HepG2 (cell line): ENCODE results near the gene HLCS. TPM values are rescaled to one million over a fixed set of nuclear protein-coding genes. Genes with fewer than 3 reads are reported as not detected.

Experiments used
- CREM ChIP-seq, 2 experiments: sonication (generic) in 1 of 2; formaldehyde crosslinking in 1 of 2; IDR thresholded peaks; 2 replicates each; pipeline versions ENCODE4 v1.4.0 to v1.6.1; 2016 to 2020; ENCODE audit warnings: antibody characterized with exemption in 1 of 2, mild to moderate bottlenecking in 1 of 2, missing genetic modification reagents in 1 of 2
- DMAP1 ChIP-seq: IDR thresholded peaks from 2 replicates; pipeline ENCODE4 v1.6.1; 2016
- EHMT2 ChIP-seq: fragments of 200-600 bp; sonication (generic); IDR thresholded peaks from 2 replicates; pipeline ENCODE4 v1.7.0; 2017; ENCODE audit warnings: antibody characterized with exemption, low read depth, low read length, borderline replicate concordance
- ELF1 ChIP-seq: sonication (generic); formaldehyde crosslinking; IDR thresholded peaks from 2 replicates; pipeline ENCODE4 v1.4.0; 2020; ENCODE audit warnings: missing genetic modification reagents
- FOSL2 ChIP-seq: sonication (generic); formaldehyde crosslinking; IDR thresholded peaks from 2 replicates; pipeline ENCODE4 v1.4.0; 2020; ENCODE audit warnings: missing genetic modification reagents
- FOXA1 ChIP-seq, 2 experiments: fragments of 450-650 bp in 1 of 2; sonication (generic) in 1 of 2; formaldehyde crosslinking in 1 of 2; IDR thresholded peaks; 2 replicates each; pipeline versions ENCODE4 v1.4.0 to v1.6.1; 2016 to 2020; ENCODE audit warnings: missing genetic modification reagents in 1 of 2
- GATAD2A ChIP-seq: IDR thresholded peaks from 2 replicates; pipeline ENCODE4 v1.6.1; 2016
- HDAC2 ChIP-seq: sonication (generic); formaldehyde crosslinking; IDR thresholded peaks from 2 replicates; pipeline ENCODE4 v1.4.0; 2020; ENCODE audit warnings: missing genetic modification reagents
- HNF4G ChIP-seq, 2 experiments: sonication (generic) in 1 of 2; formaldehyde crosslinking in 1 of 2; IDR thresholded peaks; 2 replicates each; pipeline versions ENCODE4 v1.4.0 to v1.6.1; 2011 to 2020; ENCODE audit warnings: borderline replicate concordance in 2 of 2, low read depth in 2 of 2, mild to moderate bottlenecking in 2 of 2, low read length in 1 of 2, missing genetic modification reagents in 1 of 2, moderate library complexity in 1 of 2
- NR2F6 ChIP-seq, 2 experiments: IDR thresholded peaks; 2 replicates each; pipeline ENCODE4 v1.6.1; 2016; ENCODE audit warnings: antibody characterized with exemption in 1 of 2, mild to moderate bottlenecking in 1 of 2
- PHF21A ChIP-seq: sonication (generic); formaldehyde crosslinking; IDR thresholded peaks from 2 replicates; pipeline ENCODE4 v1.5.0; 2020; ENCODE audit warnings: mild to moderate bottlenecking, missing genetic modification reagents
- SAP130 ChIP-seq: IDR thresholded peaks from 2 replicates; pipeline ENCODE4 v1.6.1; 2016; ENCODE audit warnings: low read depth
- SRF ChIP-seq: IDR thresholded peaks from 2 replicates; pipeline ENCODE4 v1.6.1; 2011; ENCODE audit warnings: mild to moderate bottlenecking, low read depth, low read length, moderate library complexity
- SRSF4 ChIP-seq: fragments of 200-400 bp; formaldehyde crosslinking; IDR thresholded peaks from one replicate; pipeline ENCODE4 v1.6.1; 2018; ENCODE audit warnings: mild to moderate bottlenecking, low read depth, low read length, moderate library complexity; ENCODE audit not compliant: poor library complexity, severe bottlenecking
- SSRP1 ChIP-seq: IDR thresholded peaks from 2 replicates; pipeline ENCODE4 v1.6.1; 2016; ENCODE audit warnings: control low read depth
- STAG1 ChIP-seq: sonication (generic); formaldehyde crosslinking; IDR thresholded peaks from 2 replicates; pipeline ENCODE4 v1.4.0; 2020; ENCODE audit warnings: missing genetic modification reagents
- TEAD3 ChIP-seq: optimal IDR thresholded peaks from 2 replicates; pipeline ENCODE3; 2016; ENCODE audit warnings: borderline replicate concordance
- ZFAT ChIP-seq: sonication (generic); formaldehyde crosslinking; conservative IDR thresholded peaks from 2 replicates; pipeline ENCODE4 v1.8.1; 2023; ENCODE audit warnings: missing genetic modification reagents, inconsistent platforms
- ZNF350 ChIP-seq: sonication (generic); formaldehyde crosslinking; IDR thresholded peaks from 2 replicates; pipeline ENCODE4 v1.4.0; 2020; ENCODE audit warnings: mild to moderate bottlenecking, low read depth, missing genetic modification reagents, borderline replicate concordance
- ZNF530 ChIP-seq: sonication (generic); formaldehyde crosslinking; IDR thresholded peaks from 2 replicates; pipeline ENCODE4 v1.5.0; 2020; ENCODE audit warnings: low read depth, mild to moderate bottlenecking, missing genetic modification reagents
- ZNF720 ChIP-seq: sonication (generic); formaldehyde crosslinking; IDR thresholded peaks from 2 replicates; pipeline ENCODE4 v1.4.0; 2020; ENCODE audit warnings: missing genetic modification reagents
- ZNF777 ChIP-seq: sonication (generic); formaldehyde crosslinking; IDR thresholded peaks from 2 replicates; pipeline ENCODE4 v1.4.0; 2020; ENCODE audit warnings: missing genetic modification reagents
- ZSCAN29 ChIP-seq: sonication (generic); formaldehyde crosslinking; conservative IDR thresholded peaks from 2 replicates; pipeline ENCODE4 v1.4.0; 2020; ENCODE audit warnings: mild to moderate bottlenecking, missing genetic modification reagents
- polyA plus RNA-seq, 8 experiments: library from polyadenylated mRNA; depleted of rRNA in 3 of 8; stranded (reverse) in 7 of 8; unstranded in 1 of 8; fragments of >200 nt; fragmentation: Illumina TruSeq in 4 of 8; extraction: Trizol in 4 of 8; gene quantifications; 2 replicates each; pipeline versions ENCODE4 v1.2.1 to v1.2.3, GENCODE V29; 2011 to 2016; ENCODE audit warnings: low read depth in 4 of 8, missing spikeins in 1 of 8, mixed read lengths in 1 of 8; ENCODE audit not compliant: insufficient read depth in 1 of 8
- total RNA-seq, 5 experiments: library from RNA; depleted of rRNA; stranded (reverse); fragments of >200 nt; fragmentation: Illumina TruSeq; extraction: Trizol; gene quantifications; 2 replicates each; pipeline ENCODE4 v1.2.3, GENCODE V29; 2016; ENCODE audit warnings: low read depth in 1 of 5
- TF ChIP-seq, protein P1 (sequence below): IDR thresholded peaks from 2 replicates; pipeline ENCODE4 v1.4.0; 2020; ENCODE audit warnings: mild to moderate bottlenecking, missing genetic modification reagents
- TF ChIP-seq, protein P2 (sequence below): sonication (generic); formaldehyde crosslinking; IDR thresholded peaks from 2 replicates; pipeline ENCODE4 v1.5.0; 2020; ENCODE audit warnings: mild to moderate bottlenecking, missing genetic modification reagents, moderate library complexity

HLCS gene
- total and polyA plus RNA-seq, 2 of the 13 experiments (the other 11 are each of a cell fraction or from before 2014, with no cell fraction given) = 7.9 to 12.3 TPM

DNA sequence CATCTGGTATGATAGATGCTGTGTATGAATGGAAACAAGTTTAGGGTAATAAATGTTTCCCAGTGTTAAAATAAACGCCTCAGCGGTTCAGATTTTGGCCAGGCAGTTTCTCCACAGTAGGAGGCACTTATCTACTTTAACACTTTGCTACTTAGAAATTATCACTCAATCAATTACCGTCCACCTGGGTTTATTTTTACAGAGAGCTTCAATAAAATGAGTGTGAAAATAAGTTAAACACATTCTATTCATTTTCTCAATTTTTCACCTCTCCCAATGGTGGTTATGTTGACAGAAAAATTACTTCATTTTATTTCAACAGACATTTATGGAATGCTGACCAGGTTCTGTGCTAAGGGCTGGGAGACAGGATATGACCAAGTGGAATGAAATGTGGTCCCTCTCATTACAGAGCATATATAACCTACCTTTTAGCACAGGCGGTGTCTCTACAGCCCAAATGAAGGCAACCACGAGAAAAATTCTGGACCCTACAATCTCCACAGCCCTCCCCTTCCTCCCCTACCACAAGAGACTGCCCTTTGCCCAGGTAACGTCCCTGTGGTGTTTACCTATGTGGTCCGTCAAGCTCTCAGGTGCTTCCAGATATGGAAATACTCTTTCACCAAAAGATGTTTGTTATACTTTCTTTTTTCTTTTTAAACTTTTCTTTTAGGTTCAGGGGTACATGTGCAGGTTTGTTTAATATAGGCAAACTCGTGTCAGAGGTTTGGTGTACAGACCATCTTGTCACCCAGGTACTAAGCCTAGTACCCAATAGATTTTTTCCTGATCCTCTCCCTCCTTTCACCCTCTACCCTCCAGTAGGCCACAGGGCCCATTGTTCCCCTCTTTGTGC is 105.5 kb downstream of the HLCS start (continued):
- TF ChIP-seq FOXA1 (IDR thresholded peaks at IDR 0.05) (no peak), FOXA1 (CRISPR knock-in tag; IDR thresholded peaks at IDR 0.05) (peak; percentile 86), PHF21A (CRISPR knock-in tag) (0 out of 2 replicates have a peak, but pooled peaks have one; percentile 13), FOSL2 (CRISPR knock-in tag) (peak; percentile 65), ELF1 (CRISPR knock-in tag) (no peak), SRSF4 (no peak), CREM (IDR thresholded peaks at IDR 0.05) (peak; percentile 15; the same call in 1 of the 2 replicates), CREM (CRISPR knock-in tag; IDR thresholded peaks at IDR 0.05) (no peak), EHMT2 (no peak), DMAP1 (no peak; the same call in 1 of the 2 replicates), ZNF777 (CRISPR knock-in tag) (no peak), HNF4G (IDR thresholded peaks at IDR 0.05; ENCODE audit: borderline replicate concordance, low read depth, low read length) (peak; percentile 66; the same call in 1 of the 2 replicates), HNF4G (CRISPR knock-in tag; IDR thresholded peaks at IDR 0.05; ENCODE audit: borderline replicate concordance, low read depth) (no peak), GATAD2A (CRISPR knock-in tag) (peak; percentile 64; the same call in 1 of the 2 replicates), ZNF350 (no peak), ZFAT (CRISPR knock-in tag) (no peak), ZSCAN29 (CRISPR knock-in tag) (0 out of 2 replicates have a peak, but pooled peaks have one; percentile 40), ZNF530 (no peak), TEAD3 (CRISPR knock-in tag) (peak; percentile 51), SAP130 (CRISPR knock-in tag) (peak; percentile 47), SSRP1 (CRISPR knock-in tag) (no peak), NR2F6 (IDR thresholded peaks at IDR 0.05) (0 out of 2 replicates have a peak, but pooled peaks have one; percentile 33), NR2F6 (CRISPR knock-in tag; IDR thresholded peaks at IDR 0.05) (no peak; the same call in 1 of the 2 replicates), ZNF720 (no peak), STAG1 (CRISPR knock-in tag) (peak; percentile 50), SRF (peak; percentile 65; the same call in 1 of the 2 replicates), HDAC2 (CRISPR knock-in tag) (0 out of 2 replicates have a peak, but pooled peaks have one; percentile 29)
- TF ChIP-seq, protein P1, sequence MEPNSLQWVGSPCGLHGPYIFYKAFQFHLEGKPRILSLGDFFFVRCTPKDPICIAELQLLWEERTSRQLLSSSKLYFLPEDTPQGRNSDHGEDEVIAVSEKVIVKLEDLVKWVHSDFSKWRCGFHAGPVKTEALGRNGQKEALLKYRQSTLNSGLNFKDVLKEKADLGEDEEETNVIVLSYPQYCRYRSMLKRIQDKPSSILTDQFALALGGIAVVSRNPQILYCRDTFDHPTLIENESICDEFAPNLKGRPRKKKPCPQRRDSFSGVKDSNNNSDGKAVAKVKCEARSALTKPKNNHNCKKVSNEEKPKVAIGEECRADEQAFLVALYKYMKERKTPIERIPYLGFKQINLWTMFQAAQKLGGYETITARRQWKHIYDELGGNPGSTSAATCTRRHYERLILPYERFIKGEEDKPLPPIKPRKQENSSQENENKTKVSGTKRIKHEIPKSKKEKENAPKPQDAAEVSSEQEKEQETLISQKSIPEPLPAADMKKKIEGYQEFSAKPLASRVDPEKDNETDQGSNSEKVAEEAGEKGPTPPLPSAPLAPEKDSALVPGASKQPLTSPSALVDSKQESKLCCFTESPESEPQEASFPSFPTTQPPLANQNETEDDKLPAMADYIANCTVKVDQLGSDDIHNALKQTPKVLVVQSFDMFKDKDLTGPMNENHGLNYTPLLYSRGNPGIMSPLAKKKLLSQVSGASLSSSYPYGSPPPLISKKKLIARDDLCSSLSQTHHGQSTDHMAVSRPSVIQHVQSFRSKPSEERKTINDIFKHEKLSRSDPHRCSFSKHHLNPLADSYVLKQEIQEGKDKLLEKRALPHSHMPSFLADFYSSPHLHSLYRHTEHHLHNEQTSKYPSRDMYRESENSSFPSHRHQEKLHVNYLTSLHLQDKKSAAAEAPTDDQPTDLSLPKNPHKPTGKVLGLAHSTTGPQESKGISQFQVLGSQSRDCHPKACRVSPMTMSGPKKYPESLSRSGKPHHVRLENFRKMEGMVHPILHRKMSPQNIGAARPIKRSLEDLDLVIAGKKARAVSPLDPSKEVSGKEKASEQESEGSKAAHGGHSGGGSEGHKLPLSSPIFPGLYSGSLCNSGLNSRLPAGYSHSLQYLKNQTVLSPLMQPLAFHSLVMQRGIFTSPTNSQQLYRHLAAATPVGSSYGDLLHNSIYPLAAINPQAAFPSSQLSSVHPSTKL = peak; percentile 56; the same call in 1 of the 2 replicates
- TF ChIP-seq, protein P2, sequence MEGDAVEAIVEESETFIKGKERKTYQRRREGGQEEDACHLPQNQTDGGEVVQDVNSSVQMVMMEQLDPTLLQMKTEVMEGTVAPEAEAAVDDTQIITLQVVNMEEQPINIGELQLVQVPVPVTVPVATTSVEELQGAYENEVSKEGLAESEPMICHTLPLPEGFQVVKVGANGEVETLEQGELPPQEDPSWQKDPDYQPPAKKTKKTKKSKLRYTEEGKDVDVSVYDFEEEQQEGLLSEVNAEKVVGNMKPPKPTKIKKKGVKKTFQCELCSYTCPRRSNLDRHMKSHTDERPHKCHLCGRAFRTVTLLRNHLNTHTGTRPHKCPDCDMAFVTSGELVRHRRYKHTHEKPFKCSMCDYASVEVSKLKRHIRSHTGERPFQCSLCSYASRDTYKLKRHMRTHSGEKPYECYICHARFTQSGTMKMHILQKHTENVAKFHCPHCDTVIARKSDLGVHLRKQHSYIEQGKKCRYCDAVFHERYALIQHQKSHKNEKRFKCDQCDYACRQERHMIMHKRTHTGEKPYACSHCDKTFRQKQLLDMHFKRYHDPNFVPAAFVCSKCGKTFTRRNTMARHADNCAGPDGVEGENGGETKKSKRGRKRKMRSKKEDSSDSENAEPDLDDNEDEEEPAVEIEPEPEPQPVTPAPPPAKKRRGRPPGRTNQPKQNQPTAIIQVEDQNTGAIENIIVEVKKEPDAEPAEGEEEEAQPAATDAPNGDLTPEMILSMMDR (CRISPR knock-in tag) = peak; percentile 65
